Osteoblast (primary cell): ENCODE data around the gene ARRB2. TPM values are rescaled to one million over a fixed set of nuclear protein-coding genes. Genes with fewer than 3 reads are reported as not detected.

ENCODE experiments used
- DNase-seq: peaks from one replicate; pipeline ENCODE4 v3.0.0; 2011; ENCODE audit warnings: low spot score, mixed read lengths; ENCODE audit not compliant: insufficient read length; ENCODE audit errors: missing footprints
- H2AFZ ChIP-seq: 2 replicates; pipeline ENCODE4 v1.6.0; 2011; ENCODE audit warnings: mild to moderate bottlenecking, low read length
- H3K27ac ChIP-seq: 2 replicates; pipeline ENCODE4 v1.5.1; 2011; ENCODE audit warnings: mild to moderate bottlenecking, low read depth, low read length, moderate library complexity
- H3K27me3 ChIP-seq: 2 replicates; pipeline ENCODE4 v1.6.0; 2012; ENCODE audit warnings: mild to moderate bottlenecking, control low read depth, inconsistent platforms, low read length, moderate library complexity; ENCODE audit not compliant: insufficient read depth
- H3K36me3 ChIP-seq: 2 replicates; pipeline ENCODE4 v1.5.1; 2011; ENCODE audit warnings: mild to moderate bottlenecking, low read length, control low read depth, moderate library complexity; ENCODE audit not compliant: insufficient read depth
- H3K4me1 ChIP-seq: 2 replicates; pipeline ENCODE4 v1.5.1; 2011; ENCODE audit warnings: mild to moderate bottlenecking, low read length, control low read depth, moderate library complexity; ENCODE audit not compliant: insufficient read depth
- H3K4me2 ChIP-seq: 2 replicates; pipeline ENCODE4 v1.6.0; 2011; ENCODE audit warnings: mild to moderate bottlenecking, low read length; ENCODE audit not compliant: insufficient read depth
- H3K4me3 ChIP-seq: fragments of 200-600 bp; sonication (generic); 3 replicates; pipeline ENCODE4 v1.5.1; 2012; ENCODE audit warnings: mild to moderate bottlenecking, low read length, inconsistent platforms; ENCODE audit not compliant: insufficient read depth
- H3K79me2 ChIP-seq: 2 replicates; pipeline ENCODE4 v1.6.0; 2012; ENCODE audit warnings: mild to moderate bottlenecking, low read length, control low read depth, inconsistent platforms; ENCODE audit not compliant: insufficient read depth
- H3K9me3 ChIP-seq: 2 replicates; pipeline ENCODE4 v1.5.1; 2011; ENCODE audit warnings: low read depth, low read length, control low read depth
- H4K20me1 ChIP-seq: 2 replicates; pipeline ENCODE4 v1.6.0; 2012; ENCODE audit warnings: mild to moderate bottlenecking, low read length, control low read depth; ENCODE audit not compliant: insufficient read depth
- total RNA-seq: library from RNA; depleted of rRNA; stranded (reverse); fragments of >200 nt; gene quantifications from 2 replicates; pipeline ENCODE4 v1.2.3, GENCODE V29; 2012
- TF ChIP-seq, protein P1 (sequence below): IDR thresholded peaks from 2 replicates; pipeline ENCODE4 v1.5.1; 2011; ENCODE audit warnings: mild to moderate bottlenecking, low read depth, low read length, moderate library complexity; ENCODE audit errors: extremely low read depth

Gene ARRB2
- total RNA-seq, 1 donor = 8.7 TPM

DNA sequence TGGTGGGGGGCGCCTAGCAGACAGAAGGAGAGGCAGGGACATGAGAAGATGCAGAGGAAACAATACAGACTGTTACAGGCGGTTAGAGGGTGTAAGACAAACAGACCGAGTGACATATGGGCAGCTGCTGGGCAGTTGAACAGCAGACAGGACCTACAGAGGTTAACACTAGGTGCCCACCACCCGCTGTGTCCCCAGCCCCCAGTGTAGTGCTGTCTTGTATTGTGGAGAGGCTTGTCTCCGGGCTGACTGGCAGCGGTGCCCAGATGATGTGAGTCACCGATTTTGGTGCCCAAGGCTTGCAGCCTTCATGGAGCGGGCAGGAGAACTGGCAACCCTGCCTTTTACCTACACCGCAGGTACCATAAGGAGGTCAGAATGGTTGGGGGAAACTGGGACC, 31.7 kb downstream of the ARRB2 start:
- Histone ChIP-seq H3K79me2 (no peaks in the 10 kb centered on the region), H3K4me3 (no peak overlapping the region), H3K9me3 (no peaks in the 10 kb centered on the region), H3K4me1 (peaks cover 10% of the 10 kb centered on the region), H4K20me1 (no peaks in the 10 kb centered on the region), H3K36me3 (no peaks in the 10 kb centered on the region), H2AFZ (no peak overlapping the region), H3K27ac (no peak overlapping the region), H3K4me2 (no peak overlapping the region), H3K27me3 (peaks cover 25% of the 10 kb centered on the region)
- TF ChIP-seq, protein P1, sequence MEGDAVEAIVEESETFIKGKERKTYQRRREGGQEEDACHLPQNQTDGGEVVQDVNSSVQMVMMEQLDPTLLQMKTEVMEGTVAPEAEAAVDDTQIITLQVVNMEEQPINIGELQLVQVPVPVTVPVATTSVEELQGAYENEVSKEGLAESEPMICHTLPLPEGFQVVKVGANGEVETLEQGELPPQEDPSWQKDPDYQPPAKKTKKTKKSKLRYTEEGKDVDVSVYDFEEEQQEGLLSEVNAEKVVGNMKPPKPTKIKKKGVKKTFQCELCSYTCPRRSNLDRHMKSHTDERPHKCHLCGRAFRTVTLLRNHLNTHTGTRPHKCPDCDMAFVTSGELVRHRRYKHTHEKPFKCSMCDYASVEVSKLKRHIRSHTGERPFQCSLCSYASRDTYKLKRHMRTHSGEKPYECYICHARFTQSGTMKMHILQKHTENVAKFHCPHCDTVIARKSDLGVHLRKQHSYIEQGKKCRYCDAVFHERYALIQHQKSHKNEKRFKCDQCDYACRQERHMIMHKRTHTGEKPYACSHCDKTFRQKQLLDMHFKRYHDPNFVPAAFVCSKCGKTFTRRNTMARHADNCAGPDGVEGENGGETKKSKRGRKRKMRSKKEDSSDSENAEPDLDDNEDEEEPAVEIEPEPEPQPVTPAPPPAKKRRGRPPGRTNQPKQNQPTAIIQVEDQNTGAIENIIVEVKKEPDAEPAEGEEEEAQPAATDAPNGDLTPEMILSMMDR = no peak
- peak; percentile 72 for DNase-seq

DNA sequence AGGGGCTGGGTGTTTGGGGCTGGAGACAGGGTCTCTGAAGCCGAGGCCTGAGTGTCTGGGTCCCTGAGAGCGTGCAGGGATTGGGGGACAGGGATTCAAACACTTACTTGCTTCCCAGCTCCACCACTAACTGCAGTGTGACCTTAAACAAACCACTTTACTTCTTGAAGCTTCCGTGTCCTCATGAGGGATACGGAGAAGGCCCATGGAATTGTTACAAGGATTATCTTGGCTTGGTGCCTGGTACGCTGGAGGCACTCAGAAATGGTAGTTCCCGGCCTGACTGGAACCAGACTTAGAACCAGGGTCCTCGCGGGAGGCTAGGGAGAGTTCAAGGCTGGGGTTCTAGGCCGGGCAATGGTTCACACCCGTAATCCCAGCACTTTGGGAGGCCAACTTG, 32.2 kb downstream of the ARRB2 start:
- Histone ChIP-seq H3K4me1 (peaks cover 10% of the 10 kb centered on the region), H3K4me2 (no peak overlapping the region), H4K20me1 (no peaks in the 10 kb centered on the region), H3K27ac (no peak overlapping the region), H3K79me2 (no peaks in the 10 kb centered on the region), H3K27me3 (peaks cover 25% of the 10 kb centered on the region), H2AFZ (no peak overlapping the region), H3K9me3 (no peaks in the 10 kb centered on the region), H3K4me3 (no peak overlapping the region), H3K36me3 (no peaks in the 10 kb centered on the region)
- TF ChIP-seq, protein P1 = no peak
- DNase-seq = peak; percentile 90

DNA sequence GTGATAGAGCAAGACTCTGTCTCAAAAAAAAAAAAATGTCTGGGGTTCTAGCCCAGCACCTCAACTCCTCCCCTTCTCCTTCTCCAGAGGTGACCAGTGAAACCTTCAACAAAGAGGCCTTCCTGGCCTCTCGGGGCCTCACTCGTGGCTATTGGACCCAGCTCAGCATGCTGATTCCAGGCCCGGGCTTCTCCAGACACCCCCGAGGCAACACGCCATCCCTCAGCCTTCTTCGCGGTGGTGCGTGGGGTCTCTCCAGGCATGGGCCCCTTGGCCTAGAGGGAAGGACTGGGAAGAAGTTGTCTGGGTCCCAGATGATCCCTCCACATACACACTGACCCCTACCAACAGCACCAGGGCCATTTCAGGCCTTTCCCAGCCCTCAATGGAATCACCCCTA, 32.8 kb downstream of the ARRB2 start:
- no peak overlapping the region for H2AFZ ChIP-seq
- peaks cover 10% of the 10 kb centered on the region for H3K4me1 ChIP-seq
- no peaks in the 10 kb centered on the region for H3K36me3 ChIP-seq
- H3K4me2 ChIP-seq = no peak overlapping the region
- H3K27ac ChIP-seq = no peak overlapping the region
- no peak for DNase-seq
- TF ChIP-seq, protein P1 = no peak
- H4K20me1 ChIP-seq = no peaks in the 10 kb centered on the region
- H3K4me3 ChIP-seq = no peak overlapping the region
- no peaks in the 10 kb centered on the region for H3K9me3 ChIP-seq
- H3K27me3 ChIP-seq = peaks cover 27% of the 10 kb centered on the region
- no peaks in the 10 kb centered on the region for H3K79me2 ChIP-seq

DNA sequence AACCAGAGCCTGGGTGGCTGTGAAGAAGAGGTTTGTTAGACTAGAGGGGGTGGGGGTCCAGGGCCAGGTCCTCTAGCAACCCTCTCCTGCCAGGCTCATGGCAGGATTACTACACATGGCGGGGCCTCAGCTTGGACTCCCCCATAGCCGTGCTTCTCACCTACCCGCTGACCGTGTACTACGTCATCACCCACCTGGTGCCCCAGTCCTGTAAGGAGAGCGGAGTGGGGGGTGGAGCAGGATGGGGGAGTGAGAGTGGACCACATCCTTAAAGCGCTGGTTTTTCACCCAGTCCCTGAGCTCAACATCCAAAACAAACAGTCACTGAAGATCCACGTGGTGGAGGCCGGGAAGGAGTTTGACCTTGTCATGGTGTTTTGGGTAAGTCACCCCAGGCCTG, 33.5 kb downstream of the ARRB2 start:
- TF ChIP-seq, protein P1 = no peak
- H3K27ac ChIP-seq = no peak overlapping the region
- no peaks in the 10 kb centered on the region for H3K36me3 ChIP-seq
- H3K4me3 ChIP-seq = no peak overlapping the region
- no peak overlapping the region for H3K4me2 ChIP-seq
- H3K79me2 ChIP-seq = no peaks in the 10 kb centered on the region
- no peaks in the 10 kb centered on the region for H4K20me1 ChIP-seq
- H3K9me3 ChIP-seq = no peaks in the 10 kb centered on the region
- no peak overlapping the region for H2AFZ ChIP-seq
- no peak for DNase-seq
- H3K27me3 ChIP-seq = peaks cover 27% of the 10 kb centered on the region
- peaks cover 4% of the 10 kb centered on the region for H3K4me1 ChIP-seq
